Activated CD8-positive, alpha-beta memory T cell treated with anti-CD3 and anti-CD28 coated beads, Interleukin-2, amount 50 U/mL, for 1 hour (primary cell): ENCODE results near the gene VEGFA.

ENCODE experiments used
- DNase-seq: peaks from one replicate; pipeline ENCODE4 v3.0.0-alpha.2; 2020; ENCODE audit errors: extremely low read depth

The VEGFA gene

GRCh38 chr6:43738877-43739641 is 31.0 kb upstream of the VEGFA start:
- no peak for DNase-seq

- no peak for DNase-seq
These were observed 30.3 kb upstream of the VEGFA start for GRCh38 chr6:43739642-43740091.

GRCh38 chr6:43740321-43740960 is 29.6 kb upstream of the VEGFA start:
- no peak for DNase-seq

- no peak for DNase-seq
These were observed 28.8 kb upstream of the VEGFA start for GRCh38 chr6:43740961-43741764.

GRCh38 chr6:43741829-43742228 is 28.2 kb upstream of the VEGFA start:
- no peak for DNase-seq

- DNase-seq: no peak
These were observed 27.7 kb upstream of the VEGFA start for GRCh38 chr6:43742285-43742684.

- no peak for DNase-seq
These were observed 26.9 kb upstream of the VEGFA start for GRCh38 chr6:43742931-43743632.

GRCh38 chr6:43743682-43744381 is 26.2 kb upstream of the VEGFA start:
- DNase-seq: no peak

GRCh38 chr6:43744491-43744890 is 25.5 kb upstream of the VEGFA start:
- DNase-seq: no peak

- DNase-seq: no peak
These were observed 24.9 kb upstream of the VEGFA start for GRCh38 chr6:43744931-43745727.

GRCh38 chr6:43746071-43746470 is 23.9 kb upstream of the VEGFA start:
- DNase-seq: no peak

GRCh38 chr6:43746613-43747102 is 23.4 kb upstream of the VEGFA start:
- no peak for DNase-seq

- DNase-seq: no peak
These were observed 22.2 kb upstream of the VEGFA start for GRCh38 chr6:43747784-43748183.

- no peak for DNase-seq
These were observed 21.2 kb upstream of the VEGFA start for GRCh38 chr6:43748765-43749164.

- no peak for DNase-seq
These were observed 20.6 kb upstream of the VEGFA start for GRCh38 chr6:43749461-43749860.

- no peak for DNase-seq
These were observed 19.4 kb upstream of the VEGFA start for GRCh38 chr6:43750622-43751021.

GRCh38 chr6:43753570-43754183 is 16.3 kb upstream of the VEGFA start:
- DNase-seq: no peak

GRCh38 chr6:43757966-43758616 is 11.9 kb upstream of the VEGFA start:
- DNase-seq: no peak

- DNase-seq: no peak
These were observed 11.4 kb upstream of the VEGFA start for GRCh38 chr6:43758617-43759050.
